Measurements from ENCODE around the gene RIF1.

The RIF1 gene

DNA sequence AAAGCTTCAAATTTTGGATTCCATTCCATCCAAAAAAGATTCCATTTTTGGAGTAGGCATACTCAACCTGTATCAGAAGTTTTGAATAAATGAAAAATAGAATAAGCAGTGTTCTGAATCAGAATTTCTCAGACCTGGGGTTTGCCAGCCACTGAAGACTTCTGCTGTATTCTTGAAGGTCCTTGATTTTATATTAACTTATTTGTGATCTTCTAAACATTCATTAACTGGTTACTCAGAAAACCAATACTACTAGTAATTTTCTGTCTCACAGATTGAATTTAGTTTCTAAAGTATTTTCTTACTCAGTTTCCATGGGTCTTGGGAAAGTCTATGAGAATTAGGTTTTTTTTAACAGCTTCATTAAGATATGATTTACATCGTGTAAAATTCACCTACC lies 60.9 kb downstream of the RIF1 start:
- Histone ChIP-seq H4K8ac (ENCODE audit: low read depth, low read length) (no peak overlapping the region), H2BK120ac (ENCODE audit: low read depth, low read length) (no peak overlapping the region), H3K23ac (ENCODE audit: low read depth, low read length, poor library complexity) (no peak overlapping the region), H2AK5ac (ENCODE audit: low read depth, low read length) (no peak overlapping the region), H3K9me3 (replicated peaks in 1 of 2; ENCODE audit: control insufficient read depth in 2 of 2, insufficient read depth in 1 of 2, low read depth in 1 of 2, low read length in 2 of 2) (peaks cover 0 to 12% of the 10 kb centered on the region in 2 donors), H2BK12ac (ENCODE audit: low read length) (no peak overlapping the region), H3K27me3 (ENCODE audit: control insufficient read depth in 3 of 3, insufficient read depth in 3 of 3, low read depth in 1 of 3, low read length in 3 of 3) (no peaks in the 10 kb centered on the region), H3K27ac (replicated peaks; ENCODE audit: low read length) (no peak overlapping the region), H2AFZ (ENCODE audit: low read length) (no peak overlapping the region), H3K18ac (ENCODE audit: low read length) (no peak overlapping the region), H2BK15ac (ENCODE audit: low read length) (no peak overlapping the region), H3K14ac (ENCODE audit: low read length) (no peak overlapping the region), H3K79me1 (ENCODE audit: low read depth, low read length) (no peaks in the 10 kb centered on the region), H3K36me3 (replicated peaks in 1 of 2; ENCODE audit: control insufficient read depth in 2 of 2, insufficient read depth in 2 of 2, low read length in 2 of 2) (peaks cover 16 to 90% of the 10 kb centered on the region in 2 donors), H3K4me2 (ENCODE audit: insufficient read depth, low read length, poor library complexity, severe bottlenecking) (no peak overlapping the region), H3K4ac (ENCODE audit: low read length) (no peak overlapping the region), H3K4me3 (ENCODE audit: low read length in 2 of 2) (no peak overlapping the region), H2BK5ac (ENCODE audit: low read length) (no peak overlapping the region), H4K91ac (ENCODE audit: low read depth, low read length, poor library complexity) (no peak overlapping the region), H3K4me1 (ENCODE audit: control insufficient read depth in 2 of 2, insufficient read depth in 1 of 2, low read depth in 1 of 2, low read length in 2 of 2) (no peaks in the 10 kb centered on the region), H3K9ac (ENCODE audit: low read depth, low read length, poor library complexity) (no peak overlapping the region)
- no CpG with 5 or more reads among the region's 1 CpG for WGBS, 2 donors (ENCODE audit: extremely low coverage in 2 of 2, insufficient read length in 2 of 2, insufficient replicate concordance in 1 of 2)
- no peak for DNase-seq (ENCODE audit: low spot score)

DNA sequence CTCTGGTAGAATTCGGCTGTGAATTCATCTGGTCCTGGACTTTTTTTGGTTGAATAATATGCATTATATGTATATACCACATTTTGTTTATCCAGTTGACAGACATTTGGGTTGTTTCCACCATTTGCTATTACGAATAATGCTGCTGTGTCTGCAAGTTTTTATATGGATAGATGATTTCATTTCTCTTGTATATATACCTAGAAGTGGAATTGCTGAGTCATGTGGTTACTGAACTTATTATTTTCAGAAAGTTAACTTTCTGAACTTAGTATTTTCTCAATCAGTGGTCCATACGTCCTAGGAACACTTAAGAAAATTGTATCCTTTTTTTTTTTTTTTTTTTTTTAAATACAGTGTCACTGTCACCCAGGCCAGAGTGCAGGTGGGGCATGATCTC lies 63.3 kb downstream of the RIF1 start:
- no peak overlapping the region for H2BK120ac ChIP-seq (ENCODE audit: low read depth, low read length)
- H3K18ac ChIP-seq (ENCODE audit: low read length) = no peak overlapping the region
- peaks cover 0 to 12% of the 10 kb centered on the region in 2 donors for H3K9me3 ChIP-seq (replicated peaks in 1 of 2; ENCODE audit: control insufficient read depth in 2 of 2, insufficient read depth in 1 of 2, low read depth in 1 of 2, low read length in 2 of 2)
- no peak overlapping the region for H2AFZ ChIP-seq (ENCODE audit: low read length)
- H4K8ac ChIP-seq (ENCODE audit: low read depth, low read length) = no peak overlapping the region
- H3K4me3 ChIP-seq (ENCODE audit: low read length in 2 of 2) = no peak overlapping the region
- no peak overlapping the region for H2BK5ac ChIP-seq (ENCODE audit: low read length)
- H2BK12ac ChIP-seq (ENCODE audit: low read length) = no peak overlapping the region
- no peak overlapping the region for H2BK15ac ChIP-seq (ENCODE audit: low read length)
- H3K36me3 ChIP-seq (replicated peaks in 1 of 2; ENCODE audit: control insufficient read depth in 2 of 2, insufficient read depth in 2 of 2, low read length in 2 of 2) = peaks cover 11 to 88% of the 10 kb centered on the region in 2 donors
- H3K27ac ChIP-seq (replicated peaks; ENCODE audit: low read length) = no peak overlapping the region
- no peak overlapping the region for H4K91ac ChIP-seq (ENCODE audit: low read depth, low read length, poor library complexity)
- no peaks in the 10 kb centered on the region for H3K79me1 ChIP-seq (ENCODE audit: low read depth, low read length)
- H3K4me2 ChIP-seq (ENCODE audit: insufficient read depth, low read length, poor library complexity, severe bottlenecking) = no peak overlapping the region
- no peak for DNase-seq (ENCODE audit: low spot score)
- H3K27me3 ChIP-seq (ENCODE audit: control insufficient read depth in 3 of 3, insufficient read depth in 3 of 3, low read depth in 1 of 3, low read length in 3 of 3) = no peaks in the 10 kb centered on the region
- no peaks in the 10 kb centered on the region for H3K4me1 ChIP-seq (ENCODE audit: control insufficient read depth in 2 of 2, insufficient read depth in 1 of 2, low read depth in 1 of 2, low read length in 2 of 2)
- H3K23ac ChIP-seq (ENCODE audit: low read depth, low read length, poor library complexity) = no peak overlapping the region
- no peak overlapping the region for H2AK5ac ChIP-seq (ENCODE audit: low read depth, low read length)
- WGBS, 2 donors (ENCODE audit: extremely low coverage in 2 of 2, insufficient read length in 2 of 2, insufficient replicate concordance in 1 of 2) = no CpG with 5 or more reads among the region's 3 CpGs
- H3K14ac ChIP-seq (ENCODE audit: low read length) = no peak overlapping the region
- H3K4ac ChIP-seq (ENCODE audit: low read length) = no peak overlapping the region
- H3K9ac ChIP-seq (ENCODE audit: low read depth, low read length, poor library complexity) = no peak overlapping the region

GRCh38 chr2:151475071-151475470 lies 65.4 kb downstream of the RIF1 start:
- Histone ChIP-seq H4K8ac (ENCODE audit: low read depth, low read length) (no peak overlapping the region), H3K4me3 (ENCODE audit: low read length in 2 of 2) (no peak overlapping the region), H3K79me1 (ENCODE audit: low read depth, low read length) (no peaks in the 10 kb centered on the region), H3K18ac (ENCODE audit: low read length) (no peak overlapping the region), H3K14ac (ENCODE audit: low read length) (no peak overlapping the region), H2AK5ac (ENCODE audit: low read depth, low read length) (no peak overlapping the region), H2BK120ac (ENCODE audit: low read depth, low read length) (no peak overlapping the region), H2BK15ac (ENCODE audit: low read length) (no peak overlapping the region), H3K9ac (ENCODE audit: low read depth, low read length, poor library complexity) (no peak overlapping the region), H2AFZ (ENCODE audit: low read length) (no peak overlapping the region), H3K4me2 (ENCODE audit: insufficient read depth, low read length, poor library complexity, severe bottlenecking) (no peak overlapping the region), H3K23ac (ENCODE audit: low read depth, low read length, poor library complexity) (no peak overlapping the region), H3K4me1 (ENCODE audit: control insufficient read depth in 2 of 2, insufficient read depth in 1 of 2, low read depth in 1 of 2, low read length in 2 of 2) (no peaks in the 10 kb centered on the region), H3K27ac (replicated peaks; ENCODE audit: low read length) (no peak overlapping the region), H3K4ac (ENCODE audit: low read length) (no peak overlapping the region), H3K36me3 (replicated peaks in 1 of 2; ENCODE audit: control insufficient read depth in 2 of 2, insufficient read depth in 2 of 2, low read length in 2 of 2) (peaks cover 6 to 88% of the 10 kb centered on the region in 2 donors), H2BK5ac (ENCODE audit: low read length) (no peak overlapping the region), H3K27me3 (ENCODE audit: control insufficient read depth in 3 of 3, insufficient read depth in 3 of 3, low read depth in 1 of 3, low read length in 3 of 3) (no peaks in the 10 kb centered on the region), H2BK12ac (ENCODE audit: low read length) (no peak overlapping the region), H4K91ac (ENCODE audit: low read depth, low read length, poor library complexity) (no peak overlapping the region), H3K9me3 (replicated peaks in 1 of 2; ENCODE audit: control insufficient read depth in 2 of 2, insufficient read depth in 1 of 2, low read depth in 1 of 2, low read length in 2 of 2) (peaks cover 0 to 12% of the 10 kb centered on the region in 2 donors)
- WGBS, 2 donors (ENCODE audit: extremely low coverage in 2 of 2, insufficient read length in 2 of 2, insufficient replicate concordance in 1 of 2) = no CpG with 5 or more reads among the region's 2 CpGs
- DNase-seq (ENCODE audit: low spot score) = no peak

DNA sequence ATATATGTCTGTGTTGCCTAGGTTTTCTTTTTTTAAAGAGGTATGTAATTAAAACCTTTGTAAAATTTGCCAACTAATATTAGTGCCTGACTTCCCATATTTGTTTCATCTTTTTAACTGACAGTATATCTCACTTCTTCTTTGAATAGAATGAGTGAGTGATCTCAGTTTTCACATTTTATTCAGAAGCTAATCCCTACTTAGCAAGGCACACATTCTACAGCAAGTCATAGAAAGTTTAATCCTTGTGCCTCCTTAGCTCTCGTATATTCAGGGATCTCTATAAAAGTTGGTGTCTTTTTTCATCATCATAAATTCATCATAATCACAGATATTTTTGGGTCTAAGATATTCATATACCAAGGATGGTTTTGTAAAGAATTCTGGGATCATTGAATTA lies 66.6 kb downstream of the RIF1 start:
- Histone ChIP-seq H2BK12ac (ENCODE audit: low read length) (no peak overlapping the region), H2BK120ac (ENCODE audit: low read depth, low read length) (no peak overlapping the region), H3K18ac (ENCODE audit: low read length) (no peak overlapping the region), H3K4me3 (ENCODE audit: low read length in 2 of 2) (no peak overlapping the region), H2AK5ac (ENCODE audit: low read depth, low read length) (no peak overlapping the region), H3K4me1 (ENCODE audit: control insufficient read depth in 2 of 2, insufficient read depth in 1 of 2, low read depth in 1 of 2, low read length in 2 of 2) (no peaks in the 10 kb centered on the region), H3K4me2 (ENCODE audit: insufficient read depth, low read length, poor library complexity, severe bottlenecking) (no peak overlapping the region), H3K23ac (ENCODE audit: low read depth, low read length, poor library complexity) (no peak overlapping the region), H4K91ac (ENCODE audit: low read depth, low read length, poor library complexity) (no peak overlapping the region), H3K4ac (ENCODE audit: low read length) (no peak overlapping the region), H2BK5ac (ENCODE audit: low read length) (no peak overlapping the region), H3K27me3 (ENCODE audit: control insufficient read depth in 3 of 3, insufficient read depth in 3 of 3, low read depth in 1 of 3, low read length in 3 of 3) (no peaks in the 10 kb centered on the region), H3K9ac (ENCODE audit: low read depth, low read length, poor library complexity) (no peak overlapping the region), H3K79me1 (ENCODE audit: low read depth, low read length) (no peaks in the 10 kb centered on the region), H3K36me3 (replicated peaks in 1 of 2; ENCODE audit: control insufficient read depth in 2 of 2, insufficient read depth in 2 of 2, low read length in 2 of 2) (peaks cover 4 to 88% of the 10 kb centered on the region in 2 donors), H2BK15ac (ENCODE audit: low read length) (no peak overlapping the region), H2AFZ (ENCODE audit: low read length) (no peak overlapping the region), H3K27ac (replicated peaks; ENCODE audit: low read length) (no peak overlapping the region), H4K8ac (ENCODE audit: low read depth, low read length) (no peak overlapping the region), H3K9me3 (replicated peaks in 1 of 2; ENCODE audit: control insufficient read depth in 2 of 2, insufficient read depth in 1 of 2, low read depth in 1 of 2, low read length in 2 of 2) (peaks cover 0 to 3% of the 10 kb centered on the region in 2 donors), H3K14ac (ENCODE audit: low read length) (no peak overlapping the region)
- no CpG with 5 or more reads among the region's 1 CpG for WGBS, 2 donors (ENCODE audit: extremely low coverage in 2 of 2, insufficient read length in 2 of 2, insufficient replicate concordance in 1 of 2)
- no peak for DNase-seq (ENCODE audit: low spot score)

Data from neuronal stem cell (in vitro differentiated cells).